ENCODE data around the gene GPR108. TPM values are rescaled to one million over a fixed set of nuclear protein-coding genes. Genes with fewer than 3 reads are reported as not detected.

Gene GPR108
- total and polyA plus RNA-seq, 2 donors from 2014 or later: 113 to 144 TPM

DNA sequence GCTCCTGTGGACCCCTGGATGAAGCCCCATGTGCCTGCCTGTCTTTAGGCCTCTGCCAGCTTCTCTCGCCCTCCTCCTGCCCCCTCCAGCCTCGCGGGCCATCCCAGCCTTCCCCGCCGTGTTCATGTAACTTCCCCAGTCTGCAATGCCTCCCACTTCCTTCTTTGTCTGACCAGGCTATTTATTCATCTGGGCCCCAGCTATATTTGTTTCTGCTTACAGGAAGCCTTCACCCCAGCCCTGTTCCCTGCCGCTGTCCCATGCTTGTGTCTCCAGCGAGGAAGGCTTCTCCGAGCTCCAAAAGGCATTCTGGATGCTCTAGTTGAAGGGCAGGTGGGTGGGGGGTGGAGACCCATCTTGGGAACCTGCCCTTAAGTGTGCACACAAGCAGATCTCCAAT lies 9.0 kb downstream of the GPR108 start:
- TF ChIP-seq, protein P1, sequence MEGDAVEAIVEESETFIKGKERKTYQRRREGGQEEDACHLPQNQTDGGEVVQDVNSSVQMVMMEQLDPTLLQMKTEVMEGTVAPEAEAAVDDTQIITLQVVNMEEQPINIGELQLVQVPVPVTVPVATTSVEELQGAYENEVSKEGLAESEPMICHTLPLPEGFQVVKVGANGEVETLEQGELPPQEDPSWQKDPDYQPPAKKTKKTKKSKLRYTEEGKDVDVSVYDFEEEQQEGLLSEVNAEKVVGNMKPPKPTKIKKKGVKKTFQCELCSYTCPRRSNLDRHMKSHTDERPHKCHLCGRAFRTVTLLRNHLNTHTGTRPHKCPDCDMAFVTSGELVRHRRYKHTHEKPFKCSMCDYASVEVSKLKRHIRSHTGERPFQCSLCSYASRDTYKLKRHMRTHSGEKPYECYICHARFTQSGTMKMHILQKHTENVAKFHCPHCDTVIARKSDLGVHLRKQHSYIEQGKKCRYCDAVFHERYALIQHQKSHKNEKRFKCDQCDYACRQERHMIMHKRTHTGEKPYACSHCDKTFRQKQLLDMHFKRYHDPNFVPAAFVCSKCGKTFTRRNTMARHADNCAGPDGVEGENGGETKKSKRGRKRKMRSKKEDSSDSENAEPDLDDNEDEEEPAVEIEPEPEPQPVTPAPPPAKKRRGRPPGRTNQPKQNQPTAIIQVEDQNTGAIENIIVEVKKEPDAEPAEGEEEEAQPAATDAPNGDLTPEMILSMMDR (IDR thresholded peaks at IDR 0.05; ENCODE audit: borderline replicate concordance, extremely low read depth, insufficient read depth): no peak
- no peaks in the 10 kb centered on the region for H3K9me3 ChIP-seq (ENCODE audit: control insufficient read depth in 2 of 3, insufficient read depth in 1 of 3, low read length in 3 of 3)
- H3K36me3 ChIP-seq (ENCODE audit: control insufficient read depth in 2 of 3, insufficient read depth in 3 of 3, low read length in 3 of 3): no peaks in the 10 kb centered on the region
- intact Hi-C loops (cut with DNase I): no loop called here
- no peak for FAIRE-seq
- no peak overlapping the region for H3K27ac ChIP-seq (ENCODE audit: low read depth in 2 of 2, low read length in 2 of 2)
- H3K27me3 ChIP-seq (ENCODE audit: control insufficient read depth, insufficient read depth, low read length): no peaks in the 10 kb centered on the region
- H3K4me3 ChIP-seq (ENCODE audit: low read length in 3 of 3): no peak overlapping the region
- no peak for DNase-seq
- H3K9ac ChIP-seq (ENCODE audit: low read length in 3 of 3): no peak overlapping the region
- peaks cover 0 to 5% (median 0%) of the 10 kb centered on the region in 3 donors for H3K4me1 ChIP-seq (ENCODE audit: control insufficient read depth in 2 of 3, insufficient read depth in 2 of 3, low read depth in 1 of 3, low read length in 3 of 3)

DNA sequence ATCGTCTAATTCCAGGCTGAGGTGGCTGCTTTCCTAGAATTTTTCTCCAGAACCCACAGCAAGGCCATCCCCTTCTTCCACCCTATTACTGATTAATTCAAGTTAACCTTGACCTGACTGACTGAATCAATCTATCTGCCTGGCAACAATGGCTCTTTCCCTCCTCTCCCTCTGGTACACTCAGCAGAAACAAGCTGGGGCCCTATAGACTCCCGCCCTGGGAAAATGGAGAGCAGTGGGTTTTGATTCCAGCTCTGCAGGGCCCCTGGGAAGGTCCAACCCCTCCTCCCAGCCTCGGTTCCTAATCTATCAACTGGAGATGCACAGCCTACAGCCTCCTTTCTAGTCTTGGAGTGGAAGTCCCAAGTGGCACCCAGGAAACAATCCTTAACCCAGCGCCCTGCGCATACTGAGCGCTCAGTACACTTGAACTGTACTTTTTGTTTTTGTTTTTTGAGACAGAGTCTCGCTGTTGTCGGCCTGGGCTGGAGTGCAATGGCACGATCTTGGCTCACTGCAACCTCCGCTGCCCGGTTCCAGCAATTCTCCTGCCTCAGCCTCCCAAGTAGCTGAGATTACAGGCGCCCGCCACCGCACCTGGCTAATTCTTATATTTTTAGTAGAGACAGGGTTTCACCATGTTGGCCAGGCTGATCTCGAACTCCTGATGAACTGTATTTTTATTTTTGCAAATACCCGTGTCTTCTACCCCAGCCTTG lies 11.7 kb downstream of the GPR108 start:
- Histone ChIP-seq H3K9ac (ENCODE audit: low read length in 3 of 3) (no peak overlapping the region), H3K27ac (ENCODE audit: low read depth in 2 of 2, low read length in 2 of 2) (peak overlapping the region in 1 of 2 donors; percentile 41), H3K4me1 (ENCODE audit: control insufficient read depth in 2 of 3, insufficient read depth in 2 of 3, low read depth in 1 of 3, low read length in 3 of 3) (peaks cover 0 to 5% (median 2%) of the 10 kb centered on the region in 3 donors), H3K36me3 (ENCODE audit: control insufficient read depth in 2 of 3, insufficient read depth in 3 of 3, low read length in 3 of 3) (no peaks in the 10 kb centered on the region), H3K4me3 (ENCODE audit: low read length in 3 of 3) (no peak overlapping the region), H3K27me3 (ENCODE audit: control insufficient read depth, insufficient read depth, low read length) (no peaks in the 10 kb centered on the region), H3K9me3 (ENCODE audit: control insufficient read depth in 2 of 3, insufficient read depth in 1 of 3, low read length in 3 of 3) (no peaks in the 10 kb centered on the region)
- DNase-seq (peak in 2 of 5 donors; percentile 50 to 54), FAIRE-seq (no peak)
- intact Hi-C loops (cut with DNase I): no loop called here
- TF ChIP-seq, protein P1 (IDR thresholded peaks at IDR 0.05; ENCODE audit: borderline replicate concordance, extremely low read depth, insufficient read depth): no peak

DNA sequence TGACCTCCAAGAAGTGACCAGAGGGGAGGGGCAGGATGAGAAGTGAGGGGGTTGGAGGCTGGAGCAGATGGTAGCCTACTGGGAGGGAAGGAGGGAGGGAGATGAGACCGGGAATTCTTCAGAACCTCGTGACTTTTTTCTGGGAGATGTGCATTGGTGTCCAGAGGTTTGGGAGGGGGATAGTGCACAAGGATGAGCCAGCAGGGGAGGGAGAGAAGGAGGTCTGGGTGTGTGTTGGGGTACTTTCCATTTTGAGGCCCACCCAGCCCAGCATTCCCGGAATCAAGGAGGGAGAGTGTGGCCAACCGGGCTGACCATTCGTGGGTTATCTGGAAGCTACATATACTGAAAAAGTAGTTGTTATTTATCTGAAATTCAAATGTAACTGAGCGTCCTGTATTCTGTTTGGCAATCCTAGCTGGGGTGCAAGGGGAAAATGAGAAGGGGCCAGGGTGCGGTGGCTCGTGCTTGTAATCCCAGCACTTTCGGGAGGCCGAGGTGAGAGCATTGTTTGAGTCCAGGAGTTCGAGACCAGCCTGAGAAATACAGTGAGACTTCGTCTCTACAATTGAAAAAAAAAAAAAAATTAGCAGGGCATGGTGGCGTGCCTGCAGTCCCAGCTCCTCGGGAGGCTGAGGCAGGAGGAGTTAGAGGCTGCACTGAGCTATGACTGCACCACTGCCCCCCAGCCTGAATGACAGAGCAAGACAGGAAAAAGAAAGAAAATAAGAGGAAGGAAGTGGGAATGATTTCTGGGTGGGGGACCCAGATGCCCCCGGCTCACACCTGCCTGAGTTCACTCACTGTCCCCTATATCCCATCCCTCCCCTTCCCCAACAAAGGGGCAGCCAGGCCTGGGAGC lies 12.5 kb downstream of the GPR108 start:
- FAIRE-seq: no peak
- intact Hi-C loops (cut with DNase I): no loop called here

More for the DNA sequence above, 12.5 kb downstream of the GPR108 start:
- Histone ChIP-seq H3K4me3 (ENCODE audit: low read length in 3 of 3) (no peak overlapping the region), H3K27ac (ENCODE audit: low read depth in 2 of 2, low read length in 2 of 2) (peak overlapping the region in 1 of 2 donors; percentile 41), H3K9me3 (ENCODE audit: control insufficient read depth in 2 of 3, insufficient read depth in 1 of 3, low read length in 3 of 3) (no peaks in the 10 kb centered on the region), H3K27me3 (ENCODE audit: control insufficient read depth, insufficient read depth, low read length) (no peaks in the 10 kb centered on the region), H3K4me1 (ENCODE audit: control insufficient read depth in 2 of 3, insufficient read depth in 2 of 3, low read depth in 1 of 3, low read length in 3 of 3) (peaks cover 0 to 5% (median 2%) of the 10 kb centered on the region in 3 donors), H3K36me3 (ENCODE audit: control insufficient read depth in 2 of 3, insufficient read depth in 3 of 3, low read length in 3 of 3) (no peaks in the 10 kb centered on the region), H3K9ac (ENCODE audit: low read length in 3 of 3) (no peak overlapping the region)
- TF ChIP-seq, protein P1 (IDR thresholded peaks at IDR 0.05; ENCODE audit: borderline replicate concordance, extremely low read depth, insufficient read depth): no peak
- DNase-seq: peak in 1 of 5 donors; percentile 43
